NCI-H2171 (cell line): ENCODE measurements around the gene FARP1.
"Not testable (repeated sequence)": the region's sequence is repeated elsewhere in the genome, so short reads cannot be mapped to it uniquely, and the experiment has no call there.

ENCODE experiments used
- DNase-seq: peaks from one replicate; lab custom pipeline; 2025; lab: John Stamatoyannopoulos, UW

FARP1 gene

GRCh38 chr13:98363326-98363725 is 220.4 kb downstream of the FARP1 start:
- DNase-seq = no peak

DNA sequence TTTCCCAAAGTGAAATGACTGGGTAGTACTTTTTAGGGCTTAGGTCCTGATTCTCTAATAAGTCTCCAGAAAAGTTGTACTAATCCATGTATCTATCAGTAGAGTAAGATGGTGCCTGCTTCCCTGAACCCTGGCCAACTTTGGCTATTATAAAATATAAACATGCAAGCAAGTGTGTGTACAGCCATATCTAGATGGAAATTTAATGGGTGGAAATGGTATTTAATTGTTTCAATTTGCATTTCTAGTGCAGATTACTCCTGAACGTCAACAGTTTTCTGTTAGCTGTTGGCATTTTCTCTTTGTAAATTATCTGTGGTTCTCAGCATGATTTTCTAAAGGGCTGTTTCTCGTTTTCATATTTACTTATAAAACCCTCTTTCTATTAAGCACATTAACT is 221.3 kb downstream of the FARP1 start:
- no peak for DNase-seq

DNA sequence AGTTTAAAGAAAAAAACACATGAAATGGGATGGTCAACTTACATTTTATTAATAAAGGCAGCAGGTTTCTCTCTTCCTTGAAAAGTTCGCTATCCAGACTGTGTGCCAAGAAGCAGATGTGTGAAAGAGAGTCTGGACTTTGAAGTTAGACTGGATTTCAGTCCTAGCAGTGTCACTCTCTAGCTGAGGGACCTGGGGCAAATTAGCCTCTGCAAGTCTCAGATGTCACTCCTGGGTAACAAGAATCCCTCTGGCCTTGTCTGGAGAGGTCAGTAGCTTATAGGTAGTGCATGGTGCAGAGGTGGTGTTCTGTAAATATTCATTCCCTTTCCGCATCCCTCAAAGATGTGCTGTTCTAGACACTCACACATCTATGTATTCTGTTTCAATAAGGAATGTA is 221.8 kb downstream of the FARP1 start:
- DNase-seq = no peak

DNA sequence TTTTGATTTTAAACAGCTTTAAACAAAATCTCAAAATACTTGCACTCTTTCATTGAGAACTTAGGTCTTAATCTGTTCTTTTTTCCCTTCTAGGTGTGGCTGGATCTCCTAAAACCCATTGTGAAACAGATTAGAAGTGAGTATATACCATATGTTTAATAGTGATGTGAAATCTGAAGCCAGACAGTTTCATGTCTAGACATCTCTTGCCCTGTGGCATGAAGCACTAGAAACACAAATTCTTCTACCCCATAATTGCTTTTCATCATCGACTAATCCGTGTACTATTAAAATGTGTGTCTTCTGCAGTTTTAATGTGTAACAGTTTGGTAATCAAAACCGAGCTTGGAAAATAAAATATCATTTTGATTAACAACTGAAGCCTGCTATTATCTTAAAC is 222.4 kb downstream of the FARP1 start:
- no peak for DNase-seq

DNA sequence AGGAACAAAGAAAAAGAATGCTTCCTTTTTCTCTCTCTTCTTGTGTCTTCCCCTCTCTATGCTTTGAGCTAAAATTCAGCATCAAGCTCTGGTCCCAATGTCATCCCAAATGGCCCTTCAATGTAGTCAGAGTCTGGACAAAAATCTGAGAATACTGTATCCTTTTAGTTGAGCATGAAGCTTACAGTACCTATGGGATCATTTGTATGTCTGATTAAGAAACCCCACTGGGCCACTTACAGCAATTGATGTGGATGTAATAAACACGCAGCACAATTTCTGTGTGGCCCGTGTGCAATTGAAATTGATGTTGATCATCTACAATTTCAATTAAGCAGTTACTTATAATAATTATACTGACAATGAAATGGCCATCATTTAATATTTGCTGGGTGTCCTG is 223.1 kb downstream of the FARP1 start:
- no peak for DNase-seq

DNA sequence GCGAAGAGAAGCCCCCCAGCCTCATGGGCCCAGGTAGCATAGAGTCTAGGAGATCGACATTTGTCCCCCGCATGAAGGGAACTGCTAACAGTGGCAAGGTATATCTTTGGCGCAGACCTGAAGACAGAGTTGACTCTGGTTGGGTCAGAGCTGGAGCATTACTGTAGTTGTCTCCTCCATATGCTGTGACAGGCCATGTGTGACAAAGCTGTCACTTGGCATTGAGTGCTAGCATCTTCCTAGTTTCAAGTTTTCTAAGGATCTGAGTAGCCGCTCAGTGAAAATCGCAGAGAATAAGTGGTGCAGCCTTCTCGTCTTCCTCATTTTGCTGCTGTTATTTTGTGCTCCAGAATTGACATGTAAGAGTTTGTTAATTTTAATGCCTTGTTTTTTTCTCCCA is 223.5 kb downstream of the FARP1 start:
- DNase-seq = no peak

DNA sequence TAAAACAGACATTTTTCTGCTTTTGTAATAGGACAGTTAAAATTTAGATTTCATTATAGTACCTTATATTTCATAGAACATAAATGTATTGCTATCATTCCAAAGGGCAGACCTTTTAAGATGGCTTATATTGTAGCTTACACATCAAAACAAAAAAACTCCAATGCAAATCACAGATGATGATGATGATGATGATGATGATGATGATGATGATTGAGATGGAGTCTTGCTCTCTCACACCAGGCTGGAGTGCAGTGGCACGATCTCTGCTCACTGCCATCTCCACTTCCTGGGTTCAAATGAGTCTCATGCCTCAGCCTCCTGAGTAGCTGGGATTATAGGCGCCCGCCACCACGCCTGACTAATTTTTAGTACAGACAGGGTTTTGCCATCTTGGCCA is 224.1 kb downstream of the FARP1 start:
- no peak for DNase-seq

DNA sequence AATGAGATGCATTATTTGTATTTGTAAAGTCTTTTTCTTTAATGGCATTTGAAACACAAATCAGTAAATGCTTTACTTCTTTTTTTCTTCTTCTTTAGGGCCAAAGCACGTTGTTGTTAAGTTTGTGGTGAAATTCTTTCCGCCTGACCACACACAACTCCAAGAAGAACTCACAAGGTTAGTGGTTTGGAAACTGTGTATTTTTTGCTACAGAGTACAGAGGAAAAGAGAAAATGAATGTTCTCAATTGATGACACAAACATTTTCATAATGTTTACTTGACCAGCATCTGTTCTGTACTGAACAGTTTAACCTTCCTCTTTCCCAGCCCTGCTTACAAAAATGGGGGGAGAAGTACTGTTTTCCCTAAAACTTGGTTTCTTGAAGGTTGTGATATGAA is 225.1 kb downstream of the FARP1 start:
- DNase-seq = no peak

GRCh38 chr13:98369520-98369919 is 226.6 kb downstream of the FARP1 start:
- not testable (repeated sequence) for DNase-seq

- DNase-seq = no peak
Observed at GRCh38 chr13:98370261-98370660, 227.4 kb downstream of the FARP1 start.

DNA sequence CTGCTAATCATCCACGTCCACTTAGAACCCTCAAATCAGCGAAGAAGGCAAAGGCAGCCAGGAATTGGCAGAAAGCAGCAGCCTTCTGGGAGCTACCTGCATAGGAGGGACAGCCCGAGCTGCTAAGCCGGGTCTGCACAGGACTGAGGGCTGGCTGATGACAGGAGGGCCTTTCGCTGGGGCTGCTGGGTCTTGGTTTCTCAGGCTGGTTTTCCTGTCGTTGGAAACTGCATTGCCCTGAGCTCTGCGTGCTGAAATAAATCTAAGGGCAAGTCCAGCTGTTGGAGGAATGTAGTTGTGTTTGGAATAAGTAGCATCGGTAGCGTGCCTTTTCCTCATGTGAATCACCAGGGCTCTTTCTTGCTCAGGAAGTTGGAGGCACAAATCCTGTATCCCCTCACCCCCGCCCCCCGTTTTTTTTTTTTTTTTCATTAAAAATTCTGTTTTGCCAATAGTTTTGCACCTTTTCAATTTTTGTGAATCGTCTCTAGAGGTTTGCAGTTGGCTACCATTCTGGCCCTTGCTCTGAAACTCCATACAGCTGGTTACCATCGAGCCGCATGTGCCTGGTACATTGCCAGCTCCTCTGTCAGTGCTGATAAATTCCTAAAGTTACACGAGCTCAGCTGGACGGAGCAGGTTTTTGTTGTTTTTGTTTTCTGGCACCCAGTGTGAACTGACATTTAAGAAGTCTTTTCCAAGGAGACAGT is 228.1 kb downstream of the FARP1 start:
- no peak for DNase-seq

DNA sequence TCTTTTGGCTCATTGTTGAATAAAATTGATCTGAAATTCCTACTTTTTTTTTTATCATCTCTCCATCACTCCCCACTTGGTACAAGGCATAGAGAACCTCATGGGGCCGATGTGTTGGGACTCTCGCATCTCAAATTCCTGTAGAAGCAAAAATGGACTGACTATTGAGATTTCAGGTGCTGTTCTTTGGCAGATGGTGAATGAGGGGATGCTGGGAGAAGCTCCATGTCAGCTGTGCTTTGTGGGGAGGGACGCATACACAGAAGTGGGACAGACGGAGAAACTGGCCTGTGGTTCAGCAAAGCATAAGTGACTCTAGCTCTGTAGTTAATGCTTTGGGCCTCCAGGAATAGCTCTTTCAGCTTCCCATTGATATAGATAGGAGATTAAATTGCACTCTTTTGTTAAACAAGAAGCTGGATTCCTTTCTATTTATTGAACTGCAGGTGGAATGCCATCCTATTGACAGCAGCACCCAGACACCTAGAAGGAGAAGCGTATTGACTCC is 228.7 kb downstream of the FARP1 start:
- DNase-seq = no peak

DNA sequence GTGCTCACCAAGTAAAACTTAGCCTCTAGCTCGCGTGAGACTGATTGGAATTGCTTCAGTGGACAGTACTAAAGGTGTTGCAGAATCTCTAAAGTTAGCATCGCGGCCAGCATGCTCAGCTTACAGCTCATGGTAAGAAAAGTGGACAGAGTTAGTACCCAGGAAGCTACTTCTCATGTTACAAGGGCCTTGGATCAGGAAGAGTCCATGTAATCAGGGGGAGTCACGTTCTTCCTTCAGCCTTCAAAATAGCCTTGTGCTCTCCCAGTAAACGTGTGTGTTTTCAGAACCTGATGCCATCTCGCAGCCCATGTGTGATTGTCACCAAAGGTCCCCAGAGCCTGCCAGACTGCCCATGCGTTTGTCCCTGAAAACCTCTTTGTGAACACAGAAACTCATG is 230.0 kb downstream of the FARP1 start:
- no peak for DNase-seq

- no peak for DNase-seq
Observed at GRCh38 chr13:98374750-98375149, 231.9 kb downstream of the FARP1 start.

DNA sequence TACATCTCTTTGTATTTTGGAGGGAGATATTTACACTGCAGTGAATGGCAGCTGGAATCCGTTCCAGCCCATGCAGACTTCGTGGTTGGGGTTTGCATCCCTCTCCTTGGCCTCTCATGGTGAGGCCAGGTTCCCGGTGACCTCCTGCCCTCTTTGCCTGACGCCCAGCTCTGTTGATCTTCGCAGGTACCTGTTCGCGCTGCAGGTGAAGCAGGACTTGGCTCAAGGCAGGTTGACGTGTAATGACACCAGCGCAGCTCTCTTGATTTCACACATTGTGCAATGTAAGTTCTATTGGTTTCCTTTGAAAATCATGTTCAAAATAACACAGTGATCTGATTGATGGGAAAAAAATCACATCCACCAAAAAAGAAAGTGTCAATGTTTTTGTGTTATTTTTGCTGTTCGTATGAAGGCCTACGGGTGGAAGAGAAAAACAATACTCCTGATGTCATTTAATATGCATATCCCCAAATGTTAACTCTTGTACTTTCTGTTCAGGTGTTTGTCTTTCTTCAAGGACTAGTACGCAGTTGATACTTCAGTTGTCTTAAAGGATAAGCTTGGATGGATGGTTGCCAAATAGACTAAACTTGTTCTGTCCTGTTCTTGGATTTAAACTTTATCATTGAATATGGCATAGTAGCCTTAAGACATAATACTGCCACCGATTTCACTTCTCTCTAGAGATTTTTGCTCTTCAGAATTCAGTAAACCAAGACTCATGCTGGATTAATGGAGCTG is 234.9 kb downstream of the FARP1 start:
- no peak for DNase-seq

GRCh38 chr13:98384739-98385138 is 241.8 kb downstream of the FARP1 start:
- no peak for DNase-seq

DNA sequence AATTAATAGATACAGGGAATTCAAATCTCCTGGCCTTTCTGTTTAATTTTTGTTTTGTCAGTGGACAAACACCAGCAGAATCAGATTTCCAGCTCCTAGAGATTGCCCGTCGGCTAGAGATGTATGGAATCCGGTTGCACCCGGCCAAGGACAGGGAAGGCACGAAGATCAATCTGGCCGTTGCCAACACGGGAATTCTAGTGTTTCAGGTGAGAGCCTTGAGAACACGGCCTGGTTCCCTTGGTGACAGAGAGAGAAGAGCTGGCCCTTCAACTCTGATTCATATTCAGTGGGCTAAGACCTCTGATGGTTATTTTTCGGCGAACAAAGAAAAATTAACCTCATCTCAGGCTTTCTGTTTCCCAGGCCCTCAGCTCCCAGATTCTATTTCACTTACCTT is 242.7 kb downstream of the FARP1 start:
- DNase-seq = no peak

DNA sequence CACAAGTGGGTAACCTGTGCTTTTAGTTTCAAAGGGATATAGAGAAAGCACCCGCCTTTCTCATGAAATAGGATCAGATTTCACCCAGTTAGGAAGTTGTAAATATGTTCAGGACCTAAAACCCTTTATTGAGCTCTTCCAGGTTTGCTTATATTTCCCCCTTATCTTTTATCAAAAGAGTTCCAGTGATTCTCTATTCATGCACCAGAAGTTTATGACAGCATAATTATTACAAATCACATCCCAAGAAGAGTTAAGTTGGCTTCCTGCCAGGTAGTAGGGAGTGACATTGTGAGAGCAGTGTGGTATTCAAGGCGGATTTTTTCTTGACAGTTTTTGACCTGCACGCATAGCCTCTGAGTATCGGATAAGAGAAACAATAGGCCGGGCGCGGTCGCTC is 243.7 kb downstream of the FARP1 start:
- DNase-seq = no peak

DNA sequence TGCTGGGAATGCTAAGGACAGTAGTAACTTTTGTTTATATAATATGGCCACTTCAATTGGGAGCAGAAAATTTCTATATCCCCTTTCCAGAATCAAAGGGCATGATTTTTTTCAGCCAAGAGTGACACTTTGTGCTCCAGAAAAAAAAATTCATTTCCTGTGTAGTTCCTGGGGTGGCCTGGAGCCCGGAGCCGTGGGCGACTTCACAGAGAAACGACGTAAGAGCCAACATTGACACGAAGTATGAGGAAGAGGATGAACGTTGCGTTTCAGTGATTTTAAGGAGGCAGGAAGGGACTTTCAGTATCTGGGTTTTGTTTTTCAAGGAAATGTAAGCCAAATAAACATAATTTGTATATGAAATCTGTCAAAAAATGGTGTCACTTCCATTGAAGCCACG is 246.4 kb downstream of the FARP1 start:
- no peak for DNase-seq

GRCh38 chr13:98390086-98390715 is 247.3 kb downstream of the FARP1 start:
- no peak for DNase-seq

DNA sequence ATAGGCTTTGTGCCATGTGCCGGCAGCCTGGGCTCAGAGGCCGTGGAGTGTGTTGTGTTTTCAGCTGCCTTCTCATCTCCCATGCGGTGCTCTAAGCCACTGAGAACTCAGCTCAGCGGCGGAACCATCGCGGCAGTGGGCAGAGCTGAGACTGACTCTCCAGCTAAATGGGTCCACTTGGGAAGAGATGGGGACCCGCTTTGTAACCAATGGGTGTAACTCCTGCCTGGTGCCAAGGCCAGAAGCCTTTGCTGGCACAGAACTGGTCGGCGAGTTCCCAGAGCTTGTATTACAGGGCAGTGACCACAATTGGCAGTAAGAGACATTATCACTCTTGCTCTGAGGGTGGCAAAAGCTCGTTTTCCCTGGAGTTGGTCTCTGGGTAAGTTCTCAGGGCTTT is 251.0 kb downstream of the FARP1 start:
- DNase-seq = no peak

GRCh38 chr13:98394820-98395510 is 252.1 kb downstream of the FARP1 start:
- DNase-seq = no peak
